T-helper 2 cell treated with Interferon-gamma antibody and Interleukin-4, amounts not matched to agents 100 ng/mL and 5 ng/mL, for 36 hours (primary cell): Measurements from ENCODE around the gene ANKRD23. TPM values are rescaled to one million over a fixed set of nuclear protein-coding genes. Genes with fewer than 3 reads are reported as not detected.
"Not testable (repeated sequence)": the region's sequence is repeated elsewhere in the genome, so short reads cannot be mapped to it uniquely, and the experiment has no call there.

Experiments
- intact Hi-C: fragments of 100-400 bp; cut with micrococcal nuclease; formaldehyde crosslinking; loops from one replicate; pipeline ENCODE4 v1.15.1; 2023
- total RNA-seq: library from RNA; stranded (reverse); gene quantifications from 2 replicates; pipeline ENCODE4 v1.2.3, GENCODE V29; 2022

Gene ANKRD23
- 13.4 and 15.0 TPM in 2 replicates for total RNA-seq

DNA sequence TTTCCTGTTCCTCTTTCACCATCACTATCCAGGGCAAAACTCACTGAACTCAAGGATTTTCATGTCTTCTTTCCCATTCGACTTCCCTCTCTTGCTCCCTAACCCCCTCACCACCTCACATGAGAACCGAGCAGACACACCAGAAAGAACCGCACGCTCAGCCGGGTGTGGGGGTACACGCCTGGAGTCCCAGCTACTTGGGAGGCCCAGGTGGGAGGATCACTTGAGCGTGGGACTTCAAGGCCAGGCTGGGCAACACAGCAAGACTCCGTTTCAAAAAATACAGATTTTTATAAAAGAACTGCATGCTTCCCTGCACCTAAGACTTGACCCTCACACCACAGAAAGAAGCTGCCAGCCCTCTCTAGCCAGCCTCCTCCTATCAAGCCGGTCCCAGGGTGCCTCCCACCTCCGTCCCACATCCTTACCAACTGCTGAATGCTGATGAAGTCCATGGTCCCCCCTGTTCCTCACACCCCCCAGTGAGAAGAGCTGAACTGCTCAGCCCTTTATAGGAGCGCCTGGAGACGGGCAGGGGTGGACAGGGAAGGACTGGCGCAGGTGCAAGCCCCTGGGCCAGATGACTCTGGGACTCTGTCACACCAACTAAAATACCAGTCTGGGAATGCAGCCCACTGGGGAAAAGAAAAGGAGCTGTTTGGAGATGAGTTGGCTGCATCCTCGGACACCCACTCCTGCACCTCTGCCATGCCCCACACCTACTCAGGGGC is at the start of gene ANKRD23:
Gene ANKRD23, minus strand, starts transcription at position 484 of the 731 bp plus-strand sequence. Its CDS starts 29 bp downstream, at position 455.
- intact Hi-C loops: no loop called here

DNA sequence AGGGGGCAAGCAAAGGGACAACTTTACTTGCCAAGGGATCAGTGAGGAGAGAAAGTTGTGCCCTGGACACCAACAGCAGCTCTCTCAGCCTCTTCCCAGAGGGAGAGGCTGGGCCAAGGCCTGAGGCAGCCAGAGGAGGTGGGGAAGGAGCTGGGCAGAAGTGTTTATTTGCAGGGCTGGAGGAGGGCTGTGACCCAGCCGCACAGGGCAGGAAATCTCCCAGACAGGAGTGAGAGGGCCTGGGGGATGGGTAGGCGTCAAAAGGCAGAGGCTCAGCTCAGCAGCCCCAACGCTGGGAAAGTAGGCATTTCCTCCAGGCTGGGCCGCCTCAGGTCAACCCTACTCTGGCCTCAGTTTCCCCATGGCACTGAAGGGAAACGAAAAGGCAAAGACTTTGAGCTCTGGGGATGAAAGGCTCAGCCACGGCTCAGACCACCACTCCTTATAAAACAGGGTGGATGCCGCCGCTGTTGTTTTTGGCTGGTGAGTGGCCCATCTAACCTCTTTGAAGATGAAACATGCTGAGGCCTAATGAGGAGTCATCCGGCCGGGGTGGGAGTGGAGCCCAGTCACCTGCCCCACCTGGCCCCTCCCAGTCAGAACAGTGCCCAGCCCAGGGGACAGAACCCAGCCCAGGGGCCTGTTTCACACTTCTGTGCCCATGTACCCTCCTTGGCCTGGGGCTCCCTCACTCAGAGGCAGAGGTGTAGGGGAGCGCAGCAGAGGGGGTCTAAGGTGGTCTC is 47.9 kb upstream of the ANKRD23 start:
- intact Hi-C loops: no loop called here

DNA sequence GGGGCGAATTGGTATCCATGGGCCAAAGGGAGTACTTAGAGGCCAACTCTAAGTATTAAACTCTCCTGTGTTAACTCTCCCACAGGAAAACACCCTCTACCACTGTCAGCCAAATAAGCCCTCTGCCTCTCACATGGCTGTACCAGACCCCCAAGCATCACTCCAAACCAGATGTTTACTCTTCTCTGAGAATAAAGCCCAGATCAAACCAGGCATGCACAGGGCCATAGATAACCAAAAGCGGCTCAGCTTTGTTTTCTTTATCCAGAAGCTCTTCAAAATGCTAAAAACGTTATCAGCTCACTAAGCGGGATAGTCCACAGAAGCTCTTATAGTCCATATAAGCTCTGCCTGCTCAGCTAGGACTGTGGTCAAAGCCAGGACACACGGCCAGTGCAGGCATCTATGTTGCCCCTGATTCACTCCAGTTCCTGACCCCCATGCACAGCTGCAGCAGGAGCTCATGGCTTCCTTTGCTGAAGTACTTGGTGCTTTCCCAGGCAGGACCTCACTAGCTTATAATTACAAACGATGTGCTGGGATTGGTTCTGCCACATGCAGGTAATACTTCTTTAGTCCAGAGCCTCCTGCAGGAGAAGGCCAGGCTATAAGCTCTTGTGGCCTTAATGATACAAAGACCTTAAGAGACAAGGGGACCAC is 47.0 kb upstream of the ANKRD23 start:
- intact Hi-C loops: no loop called here

DNA sequence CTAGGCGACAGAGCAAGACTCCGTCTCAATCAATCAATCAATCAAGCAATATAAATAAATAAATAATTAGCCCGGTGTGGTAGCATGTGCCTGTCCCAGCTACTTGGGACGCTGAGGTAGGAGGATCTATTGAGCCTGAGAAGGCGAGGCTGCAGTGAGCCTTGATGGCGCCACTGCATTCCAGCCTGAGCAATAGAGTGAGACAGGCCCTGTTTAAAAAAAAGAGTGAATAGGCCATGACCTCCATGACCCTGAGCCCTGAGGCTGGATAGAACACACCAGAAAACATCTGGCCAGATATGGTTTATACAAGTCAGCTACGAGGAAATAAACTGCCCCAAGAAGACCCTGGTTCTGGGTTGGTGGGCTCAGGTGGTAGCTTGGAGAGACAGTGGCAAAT is 46.4 kb upstream of the ANKRD23 start:
- intact Hi-C loops: no loop called here

DNA sequence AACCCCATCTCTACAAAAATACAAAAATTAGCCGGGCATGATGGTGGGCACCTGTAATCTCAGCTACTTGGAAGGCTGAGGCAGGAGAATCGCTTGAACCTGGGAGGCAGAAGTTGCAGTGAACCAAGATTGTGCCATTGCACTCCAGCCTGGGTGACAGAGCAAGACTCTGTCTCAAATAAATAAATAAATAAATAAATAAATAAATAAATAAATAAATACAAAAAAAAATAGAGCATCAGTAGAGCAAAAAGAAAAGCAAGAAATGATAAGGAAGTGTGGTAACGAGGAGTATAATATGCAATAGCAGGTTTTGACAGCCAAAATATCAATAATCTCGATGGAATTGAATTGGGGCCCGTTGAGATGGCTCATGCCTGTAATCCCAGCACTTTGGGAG is 45.7 kb upstream of the ANKRD23 start:
- intact Hi-C loops: not testable (repeated sequence)

DNA sequence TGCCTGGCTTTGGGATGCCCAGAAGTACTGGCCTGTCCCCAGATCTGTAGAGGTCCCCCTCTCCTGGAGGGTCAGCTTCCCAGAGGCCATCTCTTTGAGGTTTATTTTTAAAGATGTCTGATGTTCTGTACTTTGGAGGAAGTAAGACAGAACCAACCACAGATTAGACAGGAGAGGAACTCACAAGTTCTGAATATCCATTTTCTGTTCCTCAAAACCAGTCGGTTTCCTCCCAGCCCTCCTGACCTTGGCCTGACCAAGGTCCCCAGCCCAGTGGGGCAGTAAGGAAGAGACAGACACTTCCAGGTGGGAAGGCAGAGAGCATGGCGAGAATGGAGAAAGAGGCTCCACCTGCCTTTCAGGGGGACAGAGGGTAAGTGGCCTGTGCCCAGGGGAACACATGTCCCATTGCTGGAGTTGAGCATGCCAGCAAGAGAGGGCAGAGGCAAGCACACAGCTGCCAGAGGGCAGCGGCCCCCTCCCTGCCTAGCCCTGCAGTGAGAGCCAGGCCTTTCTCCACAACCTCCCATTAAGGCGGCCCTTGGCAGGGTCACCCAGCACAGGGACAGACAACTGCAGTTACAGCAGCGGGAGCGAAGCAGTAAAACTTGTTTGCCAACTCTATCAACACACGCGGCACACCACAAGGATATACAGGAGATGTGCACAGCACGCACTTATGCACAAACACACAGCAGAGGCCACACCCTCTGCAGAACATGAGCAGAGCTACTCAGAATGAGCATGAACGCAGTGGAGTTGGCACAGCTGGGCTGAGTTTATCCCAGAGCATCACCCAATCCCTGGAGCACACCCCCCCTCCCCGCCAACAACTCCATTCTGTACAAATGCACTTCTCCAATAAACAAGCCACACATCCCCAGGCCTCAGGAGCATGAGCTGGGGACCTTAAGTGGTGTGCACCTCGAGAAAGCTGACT is 44.5 kb upstream of the ANKRD23 start:
- intact Hi-C loops: no loop called here

DNA sequence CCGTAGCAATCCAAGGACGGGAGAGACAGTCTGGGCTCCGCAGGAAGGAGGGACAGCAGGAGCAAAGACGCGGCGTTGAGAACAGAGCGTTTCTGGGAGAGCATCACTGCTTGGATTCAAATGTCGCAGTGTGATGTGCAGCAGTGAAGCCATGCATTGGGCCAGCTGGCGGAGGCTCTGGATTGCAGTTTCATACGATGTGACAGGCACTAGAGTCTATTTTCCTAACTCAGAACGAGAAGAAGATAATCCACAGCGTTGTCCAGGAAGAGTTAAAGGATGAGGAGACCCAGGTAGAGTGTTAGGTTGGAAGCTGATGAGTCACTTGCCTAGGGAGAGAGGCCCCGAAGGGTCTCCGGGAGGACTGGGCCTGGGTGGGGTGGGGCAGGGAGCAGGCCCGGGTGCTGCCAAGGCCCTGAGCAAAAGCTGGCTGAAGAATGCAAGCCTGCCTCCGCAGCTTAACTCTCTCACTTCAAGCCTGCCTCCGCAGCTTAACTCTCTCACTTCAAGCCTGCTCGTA is 43.7 kb upstream of the ANKRD23 start:
- intact Hi-C loops: no loop called here

DNA sequence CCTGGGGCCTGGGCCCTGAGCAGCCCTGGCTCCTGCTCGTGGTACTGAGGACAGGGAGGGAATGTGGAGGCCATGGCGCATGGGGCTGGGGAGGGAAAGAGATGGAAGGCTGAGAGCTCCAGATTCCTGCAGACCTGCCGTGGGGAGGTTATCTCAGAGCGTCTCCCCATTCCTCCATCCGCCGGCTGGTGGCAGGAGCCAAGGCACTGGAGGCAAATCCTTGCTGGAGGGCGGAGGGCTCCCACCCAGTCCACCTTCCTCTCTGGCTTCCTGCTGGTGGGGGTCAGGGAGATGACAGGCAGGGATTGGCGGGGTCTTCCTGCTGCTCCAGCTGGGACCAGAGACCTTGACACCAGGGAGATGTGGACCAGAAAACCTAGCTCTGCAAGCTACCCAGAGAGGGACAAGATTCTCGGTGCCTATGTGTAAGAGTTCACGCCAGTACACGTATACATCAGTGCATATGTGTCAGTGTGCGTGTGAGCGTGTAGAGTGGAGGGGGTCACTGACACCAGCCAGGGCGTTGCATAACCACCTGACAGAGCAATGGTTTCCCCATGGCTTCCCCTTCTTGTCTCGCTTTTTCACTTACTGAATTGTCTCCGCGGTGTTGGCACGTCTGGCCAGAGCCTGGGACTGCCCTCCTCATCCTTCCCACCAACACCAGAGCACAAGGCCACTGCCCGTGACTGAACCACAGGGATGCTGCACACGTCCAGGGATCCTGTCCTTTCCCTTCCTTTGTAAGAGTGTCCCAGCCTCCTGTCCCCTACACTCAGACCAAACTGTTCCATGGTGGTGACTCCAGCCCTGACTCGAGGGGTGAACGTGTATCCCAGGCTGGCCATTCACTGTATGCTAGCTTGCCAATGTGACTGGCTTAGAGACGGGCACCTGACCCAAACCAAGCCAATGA is 41.9 kb upstream of the ANKRD23 start:
- intact Hi-C loops: no loop called here

DNA sequence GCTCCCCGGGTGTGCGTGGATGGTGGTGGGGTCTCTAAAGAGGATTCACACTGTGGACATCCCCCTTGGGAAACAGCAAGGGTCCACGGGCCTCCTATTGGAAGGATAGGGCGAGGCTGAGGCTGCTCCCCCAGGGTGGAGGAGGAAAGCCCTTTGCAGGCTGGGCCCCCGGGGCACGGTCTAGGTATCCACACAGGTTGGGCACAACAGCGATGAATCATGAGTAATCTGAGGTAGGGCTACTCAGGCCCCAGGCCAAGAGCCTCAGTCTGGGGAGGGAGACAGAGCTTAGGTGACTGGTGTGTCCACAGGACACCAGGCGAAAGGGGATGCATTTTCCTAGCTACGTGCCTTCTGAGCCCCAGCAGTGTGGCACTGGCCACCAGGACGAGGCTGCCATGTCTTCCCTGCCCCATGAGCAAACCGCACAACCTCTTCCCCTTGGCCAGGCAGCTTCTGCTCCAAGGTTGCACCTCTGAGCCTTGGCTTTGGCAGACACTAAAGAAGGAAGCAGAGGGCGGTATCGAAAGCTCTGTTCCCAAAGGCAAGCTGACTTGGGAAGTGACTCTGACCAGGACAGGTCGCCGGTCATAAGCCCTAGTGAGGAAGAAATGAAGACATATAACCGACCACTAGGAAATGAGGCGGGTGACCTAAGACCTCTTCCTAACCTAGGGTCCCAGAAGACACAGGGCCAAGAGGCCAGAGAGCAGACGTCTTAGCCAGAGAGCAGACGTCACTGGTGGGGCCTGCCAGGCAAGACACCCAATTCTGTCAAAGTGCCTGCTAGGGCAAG is 40.7 kb upstream of the ANKRD23 start:
- intact Hi-C loops: no loop called here

DNA sequence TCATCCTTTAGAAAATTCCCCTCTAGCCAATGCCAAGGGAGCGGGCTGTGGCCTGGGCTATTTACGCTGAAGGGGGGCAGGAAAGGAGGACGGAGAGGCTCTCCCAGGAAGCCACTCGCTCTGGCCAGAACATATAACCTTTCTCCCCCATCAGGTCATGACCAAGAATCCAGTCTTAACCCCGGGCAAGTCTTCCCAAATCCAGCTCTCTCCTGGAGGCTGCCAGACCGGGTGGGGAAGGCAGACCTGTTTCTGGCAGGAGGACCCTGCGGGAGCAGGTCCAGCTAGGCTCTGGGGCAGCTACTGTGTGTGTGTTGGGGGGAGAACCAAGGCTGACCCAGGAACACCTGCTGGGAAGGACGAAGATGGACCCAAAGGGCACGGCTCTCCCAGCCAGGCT is 39.5 kb upstream of the ANKRD23 start:
- intact Hi-C loops: no loop called here

DNA sequence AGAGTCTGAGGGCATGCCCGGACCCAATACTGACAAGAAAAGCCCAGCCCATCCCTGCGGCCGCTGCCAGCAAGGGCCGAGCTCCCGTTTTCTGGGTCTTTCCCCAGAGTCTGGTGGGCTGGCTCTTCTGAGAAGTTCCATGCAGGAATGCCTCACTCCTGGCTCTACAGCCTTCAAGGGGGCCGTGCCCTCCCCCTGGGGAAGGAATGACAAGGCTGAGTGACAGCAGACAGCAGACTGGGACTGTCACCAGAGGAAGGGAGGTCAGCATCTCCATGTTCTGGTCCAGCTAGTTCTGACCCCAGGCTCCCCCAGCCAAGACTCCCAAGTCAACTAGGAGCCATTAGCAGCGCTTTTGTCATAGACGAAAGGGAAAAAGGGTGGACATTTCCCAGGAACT is 39.1 kb upstream of the ANKRD23 start:
- intact Hi-C loops: no loop called here

DNA sequence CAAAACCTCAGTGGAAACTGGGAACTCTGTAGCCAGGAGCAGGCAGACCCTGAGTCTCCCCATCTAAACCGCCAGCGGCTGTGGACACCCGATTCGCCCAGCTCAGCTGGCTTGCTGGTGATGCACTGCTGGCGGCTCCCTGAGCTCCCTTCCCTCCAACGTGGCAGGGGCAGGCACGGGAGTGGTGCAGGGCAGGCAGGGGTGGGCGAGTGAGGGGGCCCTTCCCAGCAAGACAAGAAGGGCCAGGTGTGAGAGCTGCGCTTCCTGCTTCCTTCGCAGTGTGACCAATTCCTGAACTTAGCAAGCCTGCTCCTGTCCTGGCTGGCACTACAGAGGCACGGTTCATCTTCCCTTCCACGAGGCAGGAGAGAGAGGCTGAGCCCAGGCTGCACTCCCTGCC is 38.4 kb upstream of the ANKRD23 start:
- intact Hi-C loops: no loop called here

DNA sequence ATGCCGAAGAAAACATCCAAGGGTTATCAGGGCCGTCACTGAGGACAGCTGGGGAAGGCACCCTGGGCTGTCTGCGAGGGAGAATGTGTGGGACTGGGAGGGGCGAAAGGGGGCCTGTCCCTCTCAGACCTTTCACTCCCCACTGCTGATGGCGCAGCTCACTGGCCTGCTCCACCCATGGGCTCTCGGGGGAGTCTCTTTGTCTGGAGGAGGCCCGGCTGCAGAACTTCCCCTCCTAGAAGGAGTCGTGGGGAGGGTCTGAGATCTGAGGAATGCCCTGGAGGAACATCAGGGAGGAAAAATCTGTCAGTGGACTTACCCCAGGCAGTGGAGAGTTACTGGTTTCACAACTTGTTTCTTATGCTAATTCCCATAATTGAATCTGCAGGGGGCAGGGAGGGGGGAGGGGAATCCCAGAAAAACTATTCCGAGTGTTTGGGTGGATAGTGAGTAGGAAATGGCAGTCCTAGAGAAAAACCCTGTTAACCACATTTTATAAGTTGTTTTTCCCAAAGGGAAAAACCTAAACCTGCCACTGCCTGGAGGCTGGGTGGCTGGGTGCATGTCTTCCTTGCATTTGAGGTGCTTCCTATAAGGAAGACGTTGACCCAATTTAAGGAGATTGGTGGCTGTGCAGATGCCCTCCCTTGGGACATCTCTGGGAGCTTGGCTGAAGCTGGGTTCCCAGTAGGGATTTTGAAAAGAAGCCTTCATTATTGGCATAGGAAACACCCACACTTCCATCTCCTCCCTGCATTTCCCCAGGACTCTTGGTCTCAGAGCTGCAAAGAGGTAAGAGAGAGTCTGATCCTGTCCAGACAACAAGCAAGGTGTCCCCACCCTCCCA is 37.8 kb upstream of the ANKRD23 start:
- intact Hi-C loops: no loop called here

DNA sequence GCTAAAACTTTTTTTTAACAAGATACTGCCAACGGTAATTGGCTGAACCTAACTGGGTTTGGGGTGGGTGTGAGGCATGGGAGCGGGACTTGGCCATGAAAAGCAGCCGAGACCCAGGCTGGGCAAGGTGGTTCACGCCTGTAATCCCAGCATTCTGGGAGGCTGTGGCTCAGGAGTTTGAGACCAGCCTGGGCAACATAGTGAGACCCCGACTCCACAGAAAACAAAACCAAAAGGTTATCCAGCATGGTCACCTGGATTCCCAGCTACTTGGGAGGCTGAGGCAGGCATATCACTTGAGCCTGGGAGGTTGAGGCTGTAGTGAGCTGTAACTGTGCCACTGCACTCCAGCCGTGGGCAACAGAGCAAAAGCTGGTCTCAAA is 37.1 kb upstream of the ANKRD23 start:
- intact Hi-C loops: no loop called here

DNA sequence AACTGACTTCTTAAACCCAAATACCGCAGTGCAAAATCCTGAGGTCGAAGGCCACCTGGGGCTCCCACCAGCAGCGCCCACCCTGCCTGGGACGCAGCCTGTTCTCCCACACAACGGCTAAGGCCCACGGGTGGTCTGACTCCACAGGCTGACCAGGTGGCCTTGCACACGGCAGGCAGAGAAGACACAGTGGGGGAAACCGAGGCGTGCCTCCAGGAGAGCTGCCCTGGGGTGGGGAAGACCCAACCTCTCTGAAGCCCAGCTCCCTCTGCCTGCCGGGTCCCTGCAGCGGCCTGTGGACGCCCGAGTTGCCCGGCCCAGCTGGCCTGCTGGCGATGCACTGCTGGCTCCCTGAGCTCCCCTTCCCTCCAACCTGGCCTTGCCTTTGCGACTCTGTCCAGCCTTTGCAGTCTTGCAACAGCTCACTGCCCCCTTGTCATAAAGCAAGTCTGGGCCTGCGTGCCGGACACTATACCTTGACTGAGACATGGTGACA is 35.8 kb upstream of the ANKRD23 start:
- intact Hi-C loops: no loop called here

DNA sequence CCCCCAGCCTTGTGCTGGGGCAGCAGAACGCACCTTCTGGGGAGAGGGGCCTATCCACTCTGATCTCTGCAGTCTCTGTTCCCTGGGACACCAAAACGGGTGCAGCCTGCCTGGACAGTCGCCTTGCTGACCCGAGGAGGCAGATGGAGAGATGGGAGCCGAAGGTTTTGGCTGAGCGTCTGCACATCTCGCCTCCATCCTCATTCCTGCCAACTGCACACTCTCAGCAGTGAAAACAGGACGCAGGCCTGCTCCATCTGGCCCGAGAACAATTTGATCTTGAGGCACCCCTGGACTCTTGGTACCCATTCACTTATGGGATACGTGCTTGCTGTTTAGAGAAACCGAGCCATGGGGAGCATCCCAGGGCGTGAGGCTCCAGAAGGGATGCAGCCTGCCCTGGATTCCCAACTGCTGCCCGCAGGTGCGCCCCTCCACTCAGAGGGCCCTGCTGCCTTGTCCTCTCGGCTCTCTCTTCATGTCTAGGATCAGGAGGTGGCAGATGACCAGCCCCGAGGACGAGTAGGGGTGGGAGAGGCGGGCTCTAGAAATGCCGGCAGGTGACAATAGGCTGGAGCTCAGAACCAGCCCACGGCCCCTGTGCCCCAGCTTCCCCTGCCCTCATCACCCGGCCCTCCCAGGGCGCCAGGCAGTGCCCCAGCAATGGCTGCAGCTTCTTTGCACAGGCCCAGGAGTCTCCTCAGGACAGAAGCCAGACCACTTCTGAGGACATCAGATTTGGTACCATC is 35.1 kb upstream of the ANKRD23 start:
- intact Hi-C loops: no loop called here

DNA sequence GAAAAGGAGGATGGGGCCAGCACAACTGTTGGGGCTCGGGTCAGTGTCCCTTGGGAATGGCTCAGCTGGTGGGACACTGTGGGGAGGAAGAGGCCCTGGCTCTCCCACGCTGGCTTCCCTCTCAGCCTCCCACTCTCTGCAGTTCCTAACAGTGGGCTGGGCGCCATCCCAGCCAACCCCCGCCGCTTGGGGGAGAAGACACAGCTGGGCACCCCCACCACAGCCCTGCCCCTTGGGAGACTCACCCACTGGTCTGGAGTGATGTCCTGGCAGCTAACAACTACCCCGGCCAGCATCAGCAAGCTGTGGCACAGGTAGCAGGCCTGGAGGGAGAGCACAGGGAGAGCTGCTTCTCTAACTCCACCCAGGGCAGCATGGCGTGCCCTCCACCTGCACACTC is 34.4 kb upstream of the ANKRD23 start:
- intact Hi-C loops: no loop called here
